ENCODE measurements around the gene ZNF80. TPM values are rescaled to one million over a fixed set of nuclear protein-coding genes. Genes with fewer than 3 reads are reported as not detected.

The ZNF80 gene
- total and polyA plus RNA-seq, 2 of the 8 experiments (the other 6 are each of a cell fraction or from before 2014, with no cell fraction given), result not detected

GRCh38 chr3:114241262-114241661 lies 3.9 kb upstream of the ZNF80 start:
- Histone ChIP-seq H3K23me2 (ENCODE audit: low read depth, low read length) (no peaks in the 10 kb centered on the region), H3K9ac (replicated peaks in 1 of 4; ENCODE audit: extremely low read depth in 1 of 4, low read depth in 3 of 4, low read length in 3 of 4) (no peak overlapping the region), H3K4me2 (ENCODE audit: insufficient read depth in 1 of 2, low read depth in 2 of 2, low read length in 2 of 2) (no peak overlapping the region), H3K23ac (ENCODE audit: insufficient read length) (no peak overlapping the region), H3K36me3 (ENCODE audit: control insufficient read depth in 2 of 4, insufficient read depth in 4 of 4, low read length in 3 of 4) (peaks cover 0 to 4% (median 0%) of the 10 kb centered on the region in 4 experiments; a peak in 2 of 8 replicates), H3K4ac (replicated peaks; ENCODE audit: insufficient read length, low read depth, low read length) (no peak overlapping the region), H2BK120ac (replicated peaks; ENCODE audit: low read depth, low read length) (no peak overlapping the region), H3K27ac (ENCODE audit: low read depth, low read length) (no peak overlapping the region), H3K79me1 (ENCODE audit: low read depth, low read length) (no peaks in the 10 kb centered on the region), H2BK12ac (ENCODE audit: low read depth, low read length) (no peak overlapping the region), H3K14ac (ENCODE audit: insufficient read length) (no peak overlapping the region), H4K5ac (ENCODE audit: insufficient read length, low read depth, low read length) (no peak overlapping the region), H3K56ac (replicated peaks; ENCODE audit: insufficient read length, low read depth, low read length) (no peak overlapping the region), H4K8ac (ENCODE audit: extremely low read depth, insufficient read depth, low read length) (no peak overlapping the region), H4K20me1 (replicated peaks in 1 of 2; ENCODE audit: control insufficient read depth in 1 of 2, insufficient read depth in 2 of 2, low read length in 2 of 2) (no peaks in the 10 kb centered on the region), H3K18ac (ENCODE audit: extremely low read depth, low read length) (no peak overlapping the region), H3K27me3 (replicated peaks in 1 of 4; ENCODE audit: control insufficient read depth in 3 of 4, extremely low read depth in 1 of 4, insufficient read depth in 3 of 4, low read length in 3 of 4) (no peaks in the 10 kb centered on the region), H3K9me3 (ENCODE audit: insufficient read depth in 2 of 2, low read depth in 1 of 2, low read length in 1 of 2) (peaks cover 11 to 15% of the 10 kb centered on the region in 2 experiments), H2AK5ac (ENCODE audit: low read depth, low read length) (no peak overlapping the region), H3K79me2 (ENCODE audit: control insufficient read depth in 1 of 2, insufficient read depth in 2 of 2, low read length in 2 of 2) (no peaks in the 10 kb centered on the region), H2BK20ac (ENCODE audit: low read length) (no peak overlapping the region), H3K4me1 (replicated peaks in 1 of 4; ENCODE audit: control insufficient read depth in 3 of 4, insufficient read depth in 4 of 4, low read length in 3 of 4) (no peaks in the 10 kb centered on the region), H2BK5ac (ENCODE audit: low read depth, low read length) (no peak overlapping the region), H2BK15ac (ENCODE audit: low read length) (no peak overlapping the region), H3K4me3 (ENCODE audit: extremely low read depth in 1 of 4, insufficient read depth in 2 of 4, low read depth in 3 of 4, low read length in 4 of 4) (no peak overlapping the region), H2AFZ (ENCODE audit: low read length) (no peak overlapping the region), H4K91ac (replicated peaks; ENCODE audit: insufficient read length, low read length) (no peak overlapping the region)
- 78% methylated on average over 2 of the region's 2 CpGs; no CpG with 5 or more reads in 1 of the 2 experiments for WGBS, 2 experiments (ENCODE audit: extremely low coverage in 1 of 2, insufficient coverage in 1 of 2, insufficient read length in 1 of 2, insufficient replicate concordance in 2 of 2, low coverage in 1 of 2, low lambda C conversion rate in 2 of 2, missing lambda C conversion rate in 1 of 2)
- POLR2A ChIA-PET (ENCODE audit: partially characterized antibody), result interaction anchor here (0.7 kb wide), 1 partner anchor 147 kb away, joined by 3 read pairs; no protein-coding TSS in a partner anchor
- no peak for TF ChIP-seq RAD21 (IDR thresholded peaks at IDR 0.05 in 1 of 2, conservative IDR thresholded peaks at IDR 0.05 in 1 of 2; ENCODE audit: low read depth in 2 of 2, low read length in 2 of 2)
- FAIRE-seq (no peak), DNase-seq (ENCODE audit: low read depth in 1 of 2, low spot score in 2 of 2) (no peak)
- CTCF ChIA-PET (ENCODE audit: partially characterized antibody), result interaction anchor here (0.8 to 2.2 kb wide), 3 partner anchors 51 to 90 kb away, joined by 3 to 7 read pairs (median 3); no protein-coding TSS in a partner anchor
